ENCODE results near the gene NTRK2. TPM values are rescaled to one million over a fixed set of nuclear protein-coding genes. Genes with fewer than 3 reads are reported as not detected.

The NTRK2 gene
- total RNA-seq, 2 experiments from 2014 or later, result 0.02 TPM; not detected in 1

- H3K27ac Mint-ChIP-seq, result no peak overlapping the region
- no peaks in the 10 kb centered on the region for H3K4me1 Mint-ChIP-seq
- DNase-seq, result no peak
- no peak overlapping the region for H3K4me3 Mint-ChIP-seq
- peaks cover 9% of the 10 kb centered on the region for H3K27me3 Mint-ChIP-seq
- no peaks in the 10 kb centered on the region for H3K36me3 Mint-ChIP-seq
- H3K9me3 Mint-ChIP-seq, result no peaks in the 10 kb centered on the region
Measured at GRCh38 chr9:84937581-84937980, 268.1 kb downstream of the NTRK2 start.

- H3K4me1 Mint-ChIP-seq, result no peaks in the 10 kb centered on the region
- no peak for DNase-seq
- H3K27me3 Mint-ChIP-seq, result peaks cover 9% of the 10 kb centered on the region
- no peak overlapping the region for H3K4me3 Mint-ChIP-seq
- H3K9me3 Mint-ChIP-seq, result peaks cover 1% of the 10 kb centered on the region
- no peaks in the 10 kb centered on the region for H3K36me3 Mint-ChIP-seq
- no peak overlapping the region for H3K27ac Mint-ChIP-seq
Measured at GRCh38 chr9:84939774-84940173, 270.2 kb downstream of the NTRK2 start.

GRCh38 chr9:84940294-84940693 is 270.8 kb downstream of the NTRK2 start:
- no peaks in the 10 kb centered on the region for H3K4me1 Mint-ChIP-seq
- peaks cover 9% of the 10 kb centered on the region for H3K27me3 Mint-ChIP-seq
- no peaks in the 10 kb centered on the region for H3K36me3 Mint-ChIP-seq
- peaks cover 1% of the 10 kb centered on the region for H3K9me3 Mint-ChIP-seq
- no peak for DNase-seq
- no peak overlapping the region for H3K27ac Mint-ChIP-seq
- no peak overlapping the region for H3K4me3 Mint-ChIP-seq

GRCh38 chr9:84941792-84942191 is 272.3 kb downstream of the NTRK2 start:
- Mint-ChIP-seq H3K27ac (no peak overlapping the region), H3K4me3 (no peak overlapping the region), H3K36me3 (no peaks in the 10 kb centered on the region), H3K9me3 (peaks cover 1% of the 10 kb centered on the region), H3K27me3 (peaks cover 9% of the 10 kb centered on the region), H3K4me1 (no peaks in the 10 kb centered on the region)
- no peak for DNase-seq

- H3K4me3 Mint-ChIP-seq, result no peak overlapping the region
- no peaks in the 10 kb centered on the region for H3K4me1 Mint-ChIP-seq
- peaks cover 7% of the 10 kb centered on the region for H3K27me3 Mint-ChIP-seq
- H3K27ac Mint-ChIP-seq, result no peak overlapping the region
- no peak for DNase-seq
- peaks cover 1% of the 10 kb centered on the region for H3K9me3 Mint-ChIP-seq
- H3K36me3 Mint-ChIP-seq, result no peaks in the 10 kb centered on the region
Measured at GRCh38 chr9:84943482-84944050, 274.0 kb downstream of the NTRK2 start.

GRCh38 chr9:84945878-84946538 is 276.5 kb downstream of the NTRK2 start:
- no peak overlapping the region for H3K4me3 Mint-ChIP-seq
- no peaks in the 10 kb centered on the region for H3K27me3 Mint-ChIP-seq
- no peaks in the 10 kb centered on the region for H3K4me1 Mint-ChIP-seq

GRCh38 chr9:84947412-84947972 is 278.0 kb downstream of the NTRK2 start:
- Mint-ChIP-seq H3K4me3 (no peak overlapping the region), H3K27me3 (no peaks in the 10 kb centered on the region), H3K36me3 (no peaks in the 10 kb centered on the region), H3K9me3 (peaks cover 1% of the 10 kb centered on the region), H3K4me1 (no peaks in the 10 kb centered on the region), H3K27ac (no peak overlapping the region)
- no peak for DNase-seq

More at GRCh38 chr9:84945878-84946538, 276.5 kb downstream of the NTRK2 start:
- H3K9me3 Mint-ChIP-seq, result peaks cover 1% of the 10 kb centered on the region
- no peak for DNase-seq
- H3K36me3 Mint-ChIP-seq, result no peaks in the 10 kb centered on the region
- H3K27ac Mint-ChIP-seq, result no peak overlapping the region

- Mint-ChIP-seq H3K36me3 (no peaks in the 10 kb centered on the region), H3K27ac (no peak overlapping the region), H3K4me3 (no peak overlapping the region), H3K9me3 (no peaks in the 10 kb centered on the region), H3K4me1 (no peaks in the 10 kb centered on the region), H3K27me3 (peaks cover 10% of the 10 kb centered on the region)
- no peak for DNase-seq
Measured at GRCh38 chr9:84949258-84949657, 279.7 kb downstream of the NTRK2 start.

- Mint-ChIP-seq H3K36me3 (no peaks in the 10 kb centered on the region), H3K27ac (no peak overlapping the region), H3K4me3 (no peak overlapping the region), H3K9me3 (no peaks in the 10 kb centered on the region), H3K27me3 (peaks cover 17% of the 10 kb centered on the region), H3K4me1 (no peaks in the 10 kb centered on the region)
- DNase-seq, result no peak
Measured at GRCh38 chr9:84949971-84950370, 280.4 kb downstream of the NTRK2 start.

GRCh38 chr9:84950879-84951811 is 281.6 kb downstream of the NTRK2 start:
- H3K36me3 Mint-ChIP-seq, result no peaks in the 10 kb centered on the region
- DNase-seq, result no peak
- H3K4me1 Mint-ChIP-seq, result no peaks in the 10 kb centered on the region
- H3K9me3 Mint-ChIP-seq, result no peaks in the 10 kb centered on the region
- H3K27me3 Mint-ChIP-seq, result peaks cover 17% of the 10 kb centered on the region
- H3K4me3 Mint-ChIP-seq, result no peak overlapping the region
- no peak overlapping the region for H3K27ac Mint-ChIP-seq

- Mint-ChIP-seq H3K36me3 (no peaks in the 10 kb centered on the region), H3K4me1 (no peaks in the 10 kb centered on the region), H3K4me3 (no peak overlapping the region), H3K9me3 (no peaks in the 10 kb centered on the region), H3K27ac (no peak overlapping the region), H3K27me3 (peaks cover 27% of the 10 kb centered on the region)
- no peak for DNase-seq
Measured at GRCh38 chr9:84953252-84953773, 283.8 kb downstream of the NTRK2 start.

- peak; percentile 56 for DNase-seq
- H3K9me3 Mint-ChIP-seq, result no peaks in the 10 kb centered on the region
- H3K27me3 Mint-ChIP-seq, result peaks cover 27% of the 10 kb centered on the region
- no peak overlapping the region for H3K27ac Mint-ChIP-seq
- H3K4me1 Mint-ChIP-seq, result no peaks in the 10 kb centered on the region
- no peaks in the 10 kb centered on the region for H3K36me3 Mint-ChIP-seq
- H3K4me3 Mint-ChIP-seq, result no peak overlapping the region
Measured at GRCh38 chr9:84953797-84954705, 284.5 kb downstream of the NTRK2 start.

- no peaks in the 10 kb centered on the region for H3K9me3 Mint-ChIP-seq
- H3K4me1 Mint-ChIP-seq, result no peaks in the 10 kb centered on the region
- H3K4me3 Mint-ChIP-seq, result no peak overlapping the region
- no peak overlapping the region for H3K27ac Mint-ChIP-seq
- DNase-seq, result no peak
- H3K27me3 Mint-ChIP-seq, result peaks cover 27% of the 10 kb centered on the region
- no peaks in the 10 kb centered on the region for H3K36me3 Mint-ChIP-seq
Measured at GRCh38 chr9:84955155-84955554, 285.6 kb downstream of the NTRK2 start.

GRCh38 chr9:84955971-84956370 is 286.4 kb downstream of the NTRK2 start:
- Mint-ChIP-seq H3K4me3 (no peak overlapping the region), H3K36me3 (no peaks in the 10 kb centered on the region), H3K9me3 (no peaks in the 10 kb centered on the region), H3K4me1 (no peaks in the 10 kb centered on the region), H3K27me3 (peaks cover 27% of the 10 kb centered on the region), H3K27ac (no peak overlapping the region)
- no peak for DNase-seq
